CD4-positive, CD25-positive, alpha-beta regulatory T cell (primary cell): Measurements from ENCODE around the gene CD2. TPM values are rescaled to one million over a fixed set of nuclear protein-coding genes. Genes with fewer than 3 reads are reported as not detected.

Experiments used
- ATAC-seq, 2 donors: fragments of 150-1000 bp; cut with Tn5 transposase; one replicate each; pipeline ENCODE4 v1.10.0; 2021; ENCODE audit warnings: low read depth in 2 of 2, moderate number of reproducible peaks in 2 of 2, moderate library complexity in 1 of 2
- DNase-seq, 3 donors: peaks; one replicate each; pipeline versions ENCODE4 v3.0.0 to v3.0.0-alpha.2; 2012 to 2022; ENCODE audit warnings: mixed read lengths in 1 of 3
- H3K27ac ChIP-seq: one replicate; pipeline ENCODE4 v1.7.0; 2013; ENCODE audit warnings: mild to moderate bottlenecking, low read length; ENCODE audit not compliant: insufficient read depth, poor library complexity, severe bottlenecking
- H3K27me3 ChIP-seq: one replicate; pipeline ENCODE4 v1.7.0; 2013; ENCODE audit warnings: low read length; ENCODE audit not compliant: control insufficient read depth, insufficient read depth
- H3K36me3 ChIP-seq: one replicate; pipeline ENCODE4 v1.7.0; 2013; ENCODE audit warnings: mild to moderate bottlenecking, low read length, moderate library complexity; ENCODE audit not compliant: control insufficient read depth, insufficient read depth
- H3K4me1 ChIP-seq: 2 replicates; pipeline ENCODE4 v1.7.0; 2013; ENCODE audit warnings: mild to moderate bottlenecking, low read length; ENCODE audit not compliant: insufficient read depth, control insufficient read depth, poor library complexity, severe bottlenecking
- H3K4me3 ChIP-seq: one replicate; pipeline ENCODE4 v1.7.0; 2013; ENCODE audit warnings: low read depth, mild to moderate bottlenecking, low read length, moderate library complexity
- H3K9me3 ChIP-seq, 2 experiments: 1 replicate in 1 of 2; 2 replicates in 1 of 2; pipeline ENCODE4 v1.7.0; 2013; ENCODE audit warnings: low read length in 2 of 2, mild to moderate bottlenecking in 1 of 2, moderate library complexity in 1 of 2; ENCODE audit not compliant: control insufficient read depth in 2 of 2
- H3K27ac Mint-ChIP-seq, 3 donors: one replicate each; pipeline ENCODE4 v1.8.0; 2020 to 2022; ENCODE audit warnings: mild to moderate bottlenecking in 3 of 3, mixed read lengths in 3 of 3, moderate library complexity in 2 of 3
- H3K27me3 Mint-ChIP-seq: one replicate; pipeline ENCODE4 v1.8.0; 2022; ENCODE audit warnings: mild to moderate bottlenecking, mixed read lengths
- H3K36me3 Mint-ChIP-seq: one replicate; pipeline ENCODE4 v1.8.0; 2020; ENCODE audit warnings: mixed read lengths
- H3K4me1 Mint-ChIP-seq, 4 donors: one replicate each; pipeline ENCODE4 v1.8.0; 2020 to 2022; ENCODE audit warnings: mixed read lengths in 4 of 4, mild to moderate bottlenecking in 1 of 4
- H3K4me3 Mint-ChIP-seq, 4 donors: one replicate each; pipeline ENCODE4 v1.8.0; 2020 to 2022; ENCODE audit warnings: mild to moderate bottlenecking in 4 of 4, mixed read lengths in 4 of 4, moderate library complexity in 3 of 4
- H3K9me3 Mint-ChIP-seq, 7 donors: one replicate each; pipeline ENCODE4 v1.8.0; 2020 to 2022; ENCODE audit warnings: mixed read lengths in 7 of 7, mild to moderate bottlenecking in 3 of 7, moderate library complexity in 2 of 7
- polyA plus RNA-seq, 4 donors: library from polyadenylated mRNA; unstranded; fragments of 300-500 nt; fragmentation: Illumina TruSeq; gene quantifications; one replicate each; pipeline ENCODE4 v1.2.3, GENCODE V29; 2021
- total RNA-seq: library from RNA; stranded (reverse); gene quantifications from one replicate; pipeline ENCODE4 v1.2.3, GENCODE V29; 2022

CD2 gene
- total and polyA plus RNA-seq, 5 donors from 2014 or later: 192 to 457 (median 349) TPM

GRCh38 chr1:116817582-116818064 lies 63.4 kb downstream of the CD2 start:
- Histone ChIP-seq H3K36me3 (no peaks in the 10 kb centered on the region), H3K9me3 (peaks cover 3 to 5% of the 10 kb centered on the region in 2 experiments), H3K4me3 (no peak overlapping the region), H3K4me1 (peaks cover 22% of the 10 kb centered on the region), H3K27me3 (no peaks in the 10 kb centered on the region), H3K27ac (peak overlapping the region; percentile 60)
- Mint-ChIP-seq H3K4me3 (peak overlapping the region in 3 of 4 donors; percentile 70 to 79 (median 77)), H3K4me1 (peaks cover 15 to 36% (median 24%) of the 10 kb centered on the region in 4 donors), H3K27me3 (peaks cover 4% of the 10 kb centered on the region), H3K36me3 (peaks cover 8% of the 10 kb centered on the region), H3K27ac (peak overlapping the region; percentile 10 to 90 (median 80)), H3K9me3 (peaks cover 0 to 15% (median under 1%) of the 10 kb centered on the region in 7 donors)
- DNase-seq: peak; percentile 61 to 84 (median 63)
- ATAC-seq: peak; percentile 65 to 67

Other genes starting within 250 kb of the CD2 start
- gene CD58, start 183.4 kb upstream of the CD2 start, total RNA-seq: 39.6 TPM
- gene CD58, start 183.4 kb upstream of the CD2 start, polyA plus RNA-seq: 100 to 1,000 TPM in 2 of 4 donors, 10 to 100 TPM in 2; 69.2 to 124 (median 96.5) TPM
- gene IGSF3, start 86.7 kb upstream of the CD2 start, total RNA-seq: 0.42 TPM
- gene IGSF3, start 86.7 kb upstream of the CD2 start, polyA plus RNA-seq: under 1 TPM in 3 of 4 donors, not detected in 1; 0.03 to 0.27 (median 0.14) TPM
- gene PTGFRN, start 155.5 kb downstream of the CD2 start, total RNA-seq: 0.10 TPM
- gene PTGFRN, start 155.5 kb downstream of the CD2 start, polyA plus RNA-seq: under 1 TPM in 2 of 4 donors, not detected in 2; 0.02 to 0.17 TPM
- 14.9 TPM for gene CD101, start 247.3 kb downstream of the CD2 start, total RNA-seq
- 10 to 100 TPM in 2 of 4 donors, 1 to 10 TPM in 2; 4.3 to 38.9 (median 19.4) TPM for gene CD101, start 247.3 kb downstream of the CD2 start, polyA plus RNA-seq